GM12801 (cell line): ENCODE data around the gene ODC1.

ENCODE experiments used
- TF ChIP-seq, protein P1 (sequence below): IDR thresholded peaks from one replicate; pipeline ENCODE4 v1.5.1; 2011; ENCODE audit warnings: control low read depth; ENCODE audit not compliant: insufficient read length; ENCODE audit errors: extremely low read depth

Gene ODC1

DNA sequence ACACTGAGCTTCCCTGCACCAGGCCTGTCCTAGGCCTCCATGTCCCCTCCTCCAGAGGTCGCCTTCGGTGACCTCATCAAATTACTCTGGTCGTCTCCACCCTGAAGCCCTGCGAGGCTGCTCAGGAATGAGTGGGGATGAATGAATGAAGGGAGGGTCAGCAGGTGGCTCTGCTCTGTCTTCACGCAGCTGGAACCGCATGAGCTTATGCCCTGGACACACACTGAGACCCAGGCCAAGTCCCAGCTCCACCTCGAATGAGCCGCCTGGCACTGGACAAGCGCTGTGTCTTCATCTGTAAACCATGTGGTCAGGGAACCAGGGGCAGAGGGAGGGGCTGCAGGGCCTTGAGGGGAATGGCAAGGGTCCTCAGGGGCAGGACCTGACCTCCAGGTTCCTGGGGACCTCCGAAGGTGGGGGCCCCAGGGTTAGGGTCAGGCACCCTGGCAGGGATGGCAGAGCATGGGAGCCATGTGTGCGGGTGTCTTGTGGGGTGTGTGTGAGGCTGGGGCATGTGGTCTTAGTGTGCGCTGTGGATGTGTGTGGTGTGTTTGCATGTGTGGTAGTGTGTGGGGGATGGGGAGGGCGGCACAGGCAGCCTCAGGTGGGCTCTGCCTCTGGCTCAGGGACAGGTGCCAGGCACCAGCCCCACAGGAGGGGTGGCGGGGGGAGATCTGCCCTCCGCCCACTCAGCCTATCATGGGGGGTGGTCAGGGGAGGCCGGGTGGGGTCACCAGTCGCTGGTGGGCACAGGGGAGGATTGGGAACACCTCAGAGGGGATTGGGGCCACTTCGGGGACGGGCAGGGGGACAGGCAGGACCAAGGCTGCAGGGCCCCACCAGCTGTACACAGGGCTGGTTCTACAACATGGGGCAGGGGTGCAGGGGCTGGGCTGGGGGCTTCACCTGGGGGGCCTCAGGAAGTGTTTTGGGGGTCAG lies 13.9 kb downstream of the ODC1 start:
- TF ChIP-seq, protein P1, sequence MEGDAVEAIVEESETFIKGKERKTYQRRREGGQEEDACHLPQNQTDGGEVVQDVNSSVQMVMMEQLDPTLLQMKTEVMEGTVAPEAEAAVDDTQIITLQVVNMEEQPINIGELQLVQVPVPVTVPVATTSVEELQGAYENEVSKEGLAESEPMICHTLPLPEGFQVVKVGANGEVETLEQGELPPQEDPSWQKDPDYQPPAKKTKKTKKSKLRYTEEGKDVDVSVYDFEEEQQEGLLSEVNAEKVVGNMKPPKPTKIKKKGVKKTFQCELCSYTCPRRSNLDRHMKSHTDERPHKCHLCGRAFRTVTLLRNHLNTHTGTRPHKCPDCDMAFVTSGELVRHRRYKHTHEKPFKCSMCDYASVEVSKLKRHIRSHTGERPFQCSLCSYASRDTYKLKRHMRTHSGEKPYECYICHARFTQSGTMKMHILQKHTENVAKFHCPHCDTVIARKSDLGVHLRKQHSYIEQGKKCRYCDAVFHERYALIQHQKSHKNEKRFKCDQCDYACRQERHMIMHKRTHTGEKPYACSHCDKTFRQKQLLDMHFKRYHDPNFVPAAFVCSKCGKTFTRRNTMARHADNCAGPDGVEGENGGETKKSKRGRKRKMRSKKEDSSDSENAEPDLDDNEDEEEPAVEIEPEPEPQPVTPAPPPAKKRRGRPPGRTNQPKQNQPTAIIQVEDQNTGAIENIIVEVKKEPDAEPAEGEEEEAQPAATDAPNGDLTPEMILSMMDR, result no peak

- TF ChIP-seq, protein P1, result no peak
Measured at GRCh38 chr2:10433264-10433946, 14.7 kb downstream of the ODC1 start.

- TF ChIP-seq, protein P1, result no peak
Measured at GRCh38 chr2:10432311-10433181, 15.6 kb downstream of the ODC1 start.

DNA sequence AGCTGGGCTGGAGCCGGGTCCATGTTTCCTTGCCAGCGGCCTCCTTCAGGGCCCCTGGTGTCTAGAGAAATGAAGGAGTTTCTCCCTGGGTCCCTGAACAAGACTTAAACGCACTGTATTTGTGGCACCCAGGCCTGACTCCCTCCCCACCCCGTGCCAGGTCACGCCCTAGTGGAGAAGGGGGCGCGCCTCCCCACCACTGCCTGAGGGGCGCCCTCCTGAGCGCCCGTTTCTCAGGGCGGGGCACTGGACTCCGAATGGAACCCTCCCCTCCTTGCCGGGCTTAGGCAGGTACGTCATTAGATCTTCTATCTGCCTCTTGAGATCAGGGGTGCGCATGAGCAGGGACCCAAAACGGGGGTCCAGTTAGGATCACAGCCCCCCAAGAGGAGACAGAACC lies 16.3 kb downstream of the ODC1 start:
- TF ChIP-seq, protein P1, result no peak

GRCh38 chr2:10430886-10431622 lies 17.1 kb downstream of the ODC1 start:
- TF ChIP-seq, protein P1, result no peak

- TF ChIP-seq, protein P1, result no peak
Measured at GRCh38 chr2:10428924-10429323, 19.2 kb downstream of the ODC1 start.
